PC-9 (cell line): ENCODE data around the gene LRGUK. TPM values are rescaled to one million over a fixed set of nuclear protein-coding genes. Genes with fewer than 3 reads are reported as not detected.

ENCODE experiments used
- BruUV-seq: library from RNA; stranded (reverse); fragments of 400-500 nt; replicated peaks from 2 replicates; lab custom pipeline; 2021; lab: Mats Ljungman, UMichigan
- CTCF ChIA-PET: fragments of 300-600 bp; sonication (Branson Sonifier 250); formaldehyde crosslinking; loops from one replicate; lab custom pipeline; 2022; ENCODE audit warnings: antibody characterized with exemption; lab: Charles Lee
- POLR2A ChIA-PET: fragments of 300-600 bp; sonication (Branson Sonifier 250); formaldehyde crosslinking; loops from one replicate; lab custom pipeline; 2022; ENCODE audit warnings: antibody characterized with exemption; ENCODE audit not compliant: unreplicated experiment; lab: Charles Lee
- DNase-seq, 2 experiments: peaks; one replicate each; pipeline versions ENCODE4 v3.0.0 to v3.0.0-alpha.2; 2015 to 2022; ENCODE audit warnings: mixed read lengths in 1 of 2
- H2AFZ ChIP-seq: fragments of 200-600 bp; sonication (generic); 2 replicates; pipeline ENCODE4 v1.8.1; 2017; ENCODE audit warnings: antibody characterized with exemption
- H3F3A ChIP-seq: fragments of 200-600 bp; sonication (generic); 2 replicates; pipeline ENCODE4 v1.8.1; 2017; ENCODE audit warnings: antibody characterized with exemption, mild to moderate bottlenecking, low read depth; ENCODE audit not compliant: insufficient read depth
- H3K27ac ChIP-seq: fragments of 200-600 bp; sonication (generic); 2 replicates; pipeline ENCODE4 v1.6.1; 2016; ENCODE audit warnings: mixed run types
- H3K27me3 ChIP-seq: fragments of 200-600 bp; sonication (generic); 2 replicates; pipeline ENCODE4 v1.6.1; 2016; ENCODE audit warnings: low read depth, mixed run types; ENCODE audit not compliant: insufficient read depth
- H3K36me3 ChIP-seq: fragments of 200-600 bp; sonication (generic); 2 replicates; pipeline ENCODE4 v1.6.1; 2016; ENCODE audit warnings: low read depth, mixed run types
- H3K4me1 ChIP-seq: fragments of 200-600 bp; sonication (generic); replicated peaks from 2 replicates; pipeline ENCODE4 v1.6.1; 2016; ENCODE audit warnings: mixed run types; ENCODE audit not compliant: insufficient read depth
- H3K4me2 ChIP-seq: fragments of 200-600 bp; sonication (generic); 2 replicates; pipeline ENCODE4 v1.6.1; 2017; ENCODE audit warnings: mixed run types
- H3K4me3 ChIP-seq: fragments of 200-600 bp; sonication (generic); 2 replicates; pipeline ENCODE4 v1.6.1; 2016; ENCODE audit warnings: mixed run types
- H3K79me2 ChIP-seq: fragments of 200-600 bp; sonication (generic); 2 replicates; pipeline ENCODE4 v1.6.1; 2017; ENCODE audit warnings: low read depth, mixed run types
- H3K9me2 ChIP-seq: fragments of 200-600 bp; sonication (generic); 2 replicates; pipeline ENCODE4 v1.8.1; 2017; ENCODE audit warnings: mild to moderate bottlenecking; ENCODE audit not compliant: insufficient read depth
- H3K9me3 ChIP-seq: fragments of 200-600 bp; sonication (generic); 2 replicates; pipeline ENCODE4 v1.8.1; 2016; ENCODE audit warnings: low read depth; ENCODE audit not compliant: insufficient read depth
- H4K20me1 ChIP-seq: fragments of 200-600 bp; sonication (generic); 2 replicates; pipeline ENCODE4 v1.8.1; 2017; ENCODE audit not compliant: insufficient read depth
- EZH2 ChIP-seq: fragments of 200-600 bp; sonication (generic); IDR thresholded peaks from 2 replicates; pipeline ENCODE4 v1.8.0; 2017; ENCODE audit warnings: antibody characterized with exemption, low read depth
- intact Hi-C: fragments of 100-400 bp; cut with micrococcal nuclease; formaldehyde crosslinking; loops from one replicate; pipeline ENCODE4 v1.10.0; 2022; ENCODE audit not compliant: unreplicated experiment
- total RNA-seq: library from RNA; stranded (reverse); gene quantifications from 2 replicates; pipeline ENCODE4 v1.2.3, GENCODE V29; 2021
- TF ChIP-seq, protein P1 (sequence below): fragments of 200-600 bp; sonication (generic); conservative IDR thresholded peaks from 2 replicates; pipeline ENCODE4 v1.6.1; 2017; ENCODE audit warnings: mixed run types, antibody characterized with exemption, mild to moderate bottlenecking, moderate library complexity

LRGUK gene
- total RNA-seq, 1 experiment from 2014 or later, result 2.3 TPM

- no peak overlapping the region for H3K27ac ChIP-seq
- H3K4me2 ChIP-seq, result no peak overlapping the region
- no peaks in the 10 kb centered on the region for H3K79me2 ChIP-seq
- no peaks in the 10 kb centered on the region for H3K9me2 ChIP-seq
- CTCF ChIA-PET, result no interaction called here
- no peaks in the 10 kb centered on the region for H3F3A ChIP-seq
- H3K4me3 ChIP-seq, result no peak overlapping the region
- no peak for TF ChIP-seq EZH2
- TF ChIP-seq, protein P1, sequence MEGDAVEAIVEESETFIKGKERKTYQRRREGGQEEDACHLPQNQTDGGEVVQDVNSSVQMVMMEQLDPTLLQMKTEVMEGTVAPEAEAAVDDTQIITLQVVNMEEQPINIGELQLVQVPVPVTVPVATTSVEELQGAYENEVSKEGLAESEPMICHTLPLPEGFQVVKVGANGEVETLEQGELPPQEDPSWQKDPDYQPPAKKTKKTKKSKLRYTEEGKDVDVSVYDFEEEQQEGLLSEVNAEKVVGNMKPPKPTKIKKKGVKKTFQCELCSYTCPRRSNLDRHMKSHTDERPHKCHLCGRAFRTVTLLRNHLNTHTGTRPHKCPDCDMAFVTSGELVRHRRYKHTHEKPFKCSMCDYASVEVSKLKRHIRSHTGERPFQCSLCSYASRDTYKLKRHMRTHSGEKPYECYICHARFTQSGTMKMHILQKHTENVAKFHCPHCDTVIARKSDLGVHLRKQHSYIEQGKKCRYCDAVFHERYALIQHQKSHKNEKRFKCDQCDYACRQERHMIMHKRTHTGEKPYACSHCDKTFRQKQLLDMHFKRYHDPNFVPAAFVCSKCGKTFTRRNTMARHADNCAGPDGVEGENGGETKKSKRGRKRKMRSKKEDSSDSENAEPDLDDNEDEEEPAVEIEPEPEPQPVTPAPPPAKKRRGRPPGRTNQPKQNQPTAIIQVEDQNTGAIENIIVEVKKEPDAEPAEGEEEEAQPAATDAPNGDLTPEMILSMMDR, result no peak
- H4K20me1 ChIP-seq, result no peaks in the 10 kb centered on the region
- intact Hi-C loops, result no loop called here
- POLR2A ChIA-PET, result no interaction called here
- no peak for DNase-seq
- H3K4me1 ChIP-seq, result no peaks in the 10 kb centered on the region
- H3K36me3 ChIP-seq, result no peaks in the 10 kb centered on the region
- H3K27me3 ChIP-seq, result no peaks in the 10 kb centered on the region
- H2AFZ ChIP-seq, result no peak overlapping the region
- H3K9me3 ChIP-seq, result peaks cover 51% of the 10 kb centered on the region
- no TSS peak for BruUV-seq
These were observed 37.7 kb upstream of the LRGUK start for GRCh38 chr7:134089446-134089845.

DNA sequence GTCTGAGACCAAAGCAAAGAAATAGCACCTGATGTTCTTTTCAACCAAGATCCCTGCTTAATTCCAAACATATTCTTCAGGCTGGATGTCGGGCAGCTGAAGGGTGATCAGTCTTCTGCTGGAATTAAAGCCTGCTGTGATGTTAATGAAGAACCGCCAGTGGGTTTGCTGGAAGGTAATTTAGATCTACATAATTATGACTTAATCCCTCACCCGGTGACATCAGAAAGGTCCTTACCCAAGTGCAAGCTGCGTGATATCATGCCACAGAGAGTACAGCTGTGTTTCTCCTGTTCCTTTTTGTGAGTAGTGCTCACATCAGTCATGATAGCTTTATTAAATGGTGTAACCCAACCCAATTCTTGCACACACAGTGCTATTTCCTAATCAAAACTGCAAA, 29.1 kb upstream of the LRGUK start:
- POLR2A ChIA-PET, result interaction anchor here (0.6 kb wide), 1 partner anchor 1076 kb away, joined by 8 read pairs; no protein-coding TSS in a partner anchor
- H3K27ac ChIP-seq, result no peak overlapping the region
- no peak overlapping the region for H3K4me3 ChIP-seq
- peaks cover 28% of the 10 kb centered on the region for H3K9me3 ChIP-seq
- H4K20me1 ChIP-seq, result no peaks in the 10 kb centered on the region
- no peaks in the 10 kb centered on the region for H3K36me3 ChIP-seq
- no peak for DNase-seq
- CTCF ChIA-PET, result no interaction called here
- H3K9me2 ChIP-seq, result no peaks in the 10 kb centered on the region
- H2AFZ ChIP-seq, result no peak overlapping the region
- intact Hi-C loops, result no loop called here
- H3K27me3 ChIP-seq, result no peaks in the 10 kb centered on the region
- TF ChIP-seq, protein P1, result no peak
- TF ChIP-seq EZH2, result no peak
- H3F3A ChIP-seq, result no peaks in the 10 kb centered on the region
- no peaks in the 10 kb centered on the region for H3K79me2 ChIP-seq
- no peak overlapping the region for H3K4me2 ChIP-seq
- no peaks in the 10 kb centered on the region for H3K4me1 ChIP-seq
- BruUV-seq, result no TSS peak

DNA sequence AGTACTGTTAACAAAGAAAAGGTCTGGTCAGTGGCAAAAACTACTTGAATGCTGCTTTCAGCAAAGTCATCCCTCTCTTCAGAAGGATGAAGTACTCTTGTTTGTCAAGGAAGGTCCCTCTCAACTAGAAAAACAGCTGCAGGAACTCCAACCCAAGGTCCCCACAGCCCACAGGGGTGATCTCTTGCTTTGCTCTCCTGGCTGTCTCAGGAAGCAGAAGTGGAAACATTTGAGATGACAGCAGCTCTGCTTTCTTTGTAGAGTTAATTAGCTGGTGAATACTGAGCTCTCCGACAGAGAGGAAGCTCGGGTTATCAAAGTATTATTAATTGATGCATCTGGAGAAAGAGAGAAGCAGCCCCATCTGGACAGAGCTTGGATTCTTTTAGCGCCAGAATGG, 25.4 kb upstream of the LRGUK start:
- Histone ChIP-seq H4K20me1 (no peaks in the 10 kb centered on the region), H3K27ac (no peak overlapping the region), H3K36me3 (no peaks in the 10 kb centered on the region), H3K4me1 (no peaks in the 10 kb centered on the region), H3K79me2 (no peaks in the 10 kb centered on the region), H3K9me2 (0 out of 2 replicates have a peak, but pooled peaks cover 9% of the 10 kb centered on the region), H2AFZ (no peak overlapping the region), H3K4me2 (no peak overlapping the region), H3F3A (no peaks in the 10 kb centered on the region), H3K9me3 (no peaks in the 10 kb centered on the region), H3K4me3 (no peak overlapping the region), H3K27me3 (no peaks in the 10 kb centered on the region)
- no TSS peak for BruUV-seq
- CTCF ChIA-PET, result no interaction called here
- TF ChIP-seq, protein P1, result no peak
- no peak for TF ChIP-seq EZH2
- POLR2A ChIA-PET, result interaction anchor here (0.6 kb wide), 1 partner anchor 809 kb away, joined by 4 read pairs; no protein-coding TSS in a partner anchor
- intact Hi-C loops, result no loop called here
- no peak for DNase-seq
